Fibroblast of skin of left quadriceps (primary cell): ENCODE measurements around the gene KRT33B.
"Not testable (repeated sequence)": the region's sequence is repeated elsewhere in the genome, so short reads cannot be mapped to it uniquely, and the experiment has no call there.

Experiments used
- DNase-seq, 2 experiments: peaks; one replicate each; pipeline ENCODE4 v3.0.0-alpha.2; 2013; ENCODE audit warnings: low read depth in 2 of 2

Gene KRT33B

DNA sequence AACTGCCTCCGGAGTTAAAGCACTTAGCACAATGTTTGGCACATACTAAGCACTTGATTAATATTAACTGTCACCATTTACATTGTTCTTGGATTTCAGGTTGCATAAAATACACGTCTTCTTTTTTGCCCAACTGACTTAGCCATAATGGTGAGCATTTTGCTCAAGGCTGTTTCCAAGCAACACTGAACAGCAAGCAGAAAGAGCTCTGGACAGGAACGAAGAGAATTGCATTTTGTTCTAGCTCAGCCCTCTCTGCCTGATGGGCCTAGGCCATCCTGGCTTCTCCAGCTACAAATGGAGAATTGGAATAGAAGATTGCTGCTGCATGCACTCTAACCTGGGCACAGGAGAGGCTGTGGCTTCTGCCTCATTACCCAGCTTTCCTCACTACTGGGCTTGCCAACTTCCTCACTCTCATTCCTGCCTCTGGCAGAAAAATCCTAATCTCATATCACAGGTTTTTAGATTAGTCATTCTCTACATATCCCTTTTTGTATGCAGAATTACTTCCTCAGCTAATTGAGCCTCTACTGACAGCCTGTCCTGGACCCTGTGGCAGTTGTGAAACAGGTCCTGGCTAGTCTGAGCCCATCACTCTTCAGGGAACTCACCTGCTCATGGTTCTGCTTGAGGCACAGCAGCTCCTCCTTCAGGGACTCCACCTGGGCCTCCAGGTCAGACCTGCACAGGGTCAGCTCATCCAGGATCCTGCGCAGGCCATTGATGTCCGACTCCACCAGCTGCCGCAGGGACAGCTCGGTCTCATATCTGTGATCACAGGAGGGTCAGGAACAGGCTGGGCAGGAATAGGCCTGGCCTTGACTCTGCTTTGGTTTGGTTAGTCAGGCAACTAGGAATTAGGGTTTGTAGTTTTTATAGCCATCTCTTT lies 21.5 kb downstream of the KRT33B start:
- no peak for DNase-seq

- DNase-seq, result not testable (repeated sequence)
These were observed 23.2 kb downstream of the KRT33B start for GRCh38 chr17:41346421-41346820.

GRCh38 chr17:41345992-41346391 lies 23.6 kb downstream of the KRT33B start:
- no peak for DNase-seq

GRCh38 chr17:41343029-41343428 lies 26.6 kb downstream of the KRT33B start:
- no peak for DNase-seq

DNA sequence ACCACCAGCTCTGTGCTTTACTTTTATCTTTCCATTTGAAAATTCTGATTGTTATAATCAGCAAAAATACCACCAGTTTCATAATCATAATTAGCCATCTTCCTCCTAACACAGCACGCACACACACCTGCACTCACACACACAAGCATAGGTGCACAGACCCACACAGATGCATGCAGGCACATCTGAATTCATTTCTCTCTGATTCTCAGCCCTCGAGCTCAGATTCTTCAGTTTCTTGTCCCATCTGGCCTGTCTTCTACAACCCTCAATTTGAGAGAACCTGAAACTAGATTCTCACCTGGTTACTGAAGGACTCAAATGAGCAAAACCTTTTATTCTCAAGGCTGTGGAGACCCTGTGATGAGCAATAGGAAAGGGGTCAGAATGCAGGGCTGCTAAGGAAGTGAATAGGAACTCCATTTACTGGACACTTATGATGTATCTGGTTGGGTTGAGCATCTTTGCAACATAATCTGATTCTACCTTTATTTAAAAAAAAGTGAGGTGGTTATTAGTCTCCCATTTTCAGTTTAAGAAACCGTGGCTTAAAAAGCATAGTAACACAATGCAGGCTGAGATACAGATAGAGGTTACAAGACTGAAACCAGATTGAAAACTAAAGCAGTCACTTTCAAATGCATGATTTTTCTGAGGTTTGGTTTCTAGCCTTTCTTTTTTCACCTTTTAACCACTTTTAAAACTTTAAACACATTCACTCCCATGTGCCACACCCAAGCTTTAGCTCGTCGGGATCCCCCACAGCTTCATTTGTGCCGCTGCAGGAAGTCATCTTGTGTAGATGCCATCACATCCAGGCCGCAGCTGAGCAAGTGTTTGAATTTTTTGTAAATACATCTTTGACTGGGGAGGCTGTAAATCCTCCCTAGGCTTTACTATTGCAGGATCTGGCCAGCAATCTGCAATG lies 28.4 kb downstream of the KRT33B start:
- no peak for DNase-seq

- no peak for DNase-seq
These were observed 29.1 kb downstream of the KRT33B start for GRCh38 chr17:41340494-41340893.

DNA sequence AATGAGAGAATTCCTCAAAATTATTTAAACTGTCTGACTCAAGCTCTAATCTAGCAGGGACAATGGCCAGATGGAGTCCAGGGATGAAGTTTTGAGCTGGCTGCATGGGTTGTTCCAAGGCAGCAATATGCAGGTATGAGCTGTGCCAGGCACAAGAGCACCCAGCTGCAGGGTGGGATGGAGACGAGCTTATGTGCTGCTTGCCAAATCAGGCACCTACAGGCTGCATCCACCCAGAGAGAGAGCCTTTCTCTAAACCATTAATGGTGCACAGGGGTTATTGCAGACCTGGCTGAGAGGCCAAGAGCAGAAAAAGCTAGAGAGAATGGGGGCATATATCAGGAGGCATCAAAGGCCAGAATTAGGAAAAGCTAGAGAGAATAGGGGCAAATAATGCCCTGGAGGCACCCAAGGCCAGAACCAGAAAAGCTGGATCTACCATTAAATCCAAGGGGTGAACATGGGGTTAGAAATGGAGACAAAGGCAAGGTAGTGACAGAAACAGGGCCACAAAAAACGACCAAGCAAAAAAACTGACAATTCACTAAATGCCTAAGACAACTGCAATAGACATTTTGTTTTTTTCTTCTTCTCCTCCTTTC lies 29.9 kb downstream of the KRT33B start:
- no peak for DNase-seq

DNA sequence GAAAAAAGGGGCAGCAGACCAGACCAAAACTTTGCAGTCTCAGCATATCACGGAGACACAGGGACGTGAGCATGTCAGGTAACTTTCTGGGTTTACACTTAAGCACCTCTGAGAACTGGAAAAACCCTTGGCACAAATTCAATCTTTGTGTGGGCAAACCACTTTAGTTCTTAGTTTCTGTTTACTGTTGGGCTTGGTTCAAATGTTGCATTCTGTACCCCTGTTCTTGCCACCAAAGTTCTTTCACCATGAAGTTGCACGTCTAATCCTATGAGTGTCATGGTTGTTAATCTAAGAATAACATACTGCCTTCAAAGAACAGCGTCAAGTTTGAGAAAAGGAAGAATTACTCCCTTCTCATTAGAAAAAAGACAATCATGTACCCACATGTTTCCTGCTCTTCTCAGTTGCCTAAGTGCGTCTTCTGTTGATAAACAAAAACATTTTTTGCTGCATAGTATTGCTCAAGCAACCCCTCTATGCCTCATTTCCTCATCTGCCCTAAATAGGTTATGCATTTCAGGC lies 30.6 kb downstream of the KRT33B start:
- DNase-seq, result no peak

GRCh38 chr17:41335747-41336146 lies 33.9 kb downstream of the KRT33B start:
- no peak for DNase-seq

DNA sequence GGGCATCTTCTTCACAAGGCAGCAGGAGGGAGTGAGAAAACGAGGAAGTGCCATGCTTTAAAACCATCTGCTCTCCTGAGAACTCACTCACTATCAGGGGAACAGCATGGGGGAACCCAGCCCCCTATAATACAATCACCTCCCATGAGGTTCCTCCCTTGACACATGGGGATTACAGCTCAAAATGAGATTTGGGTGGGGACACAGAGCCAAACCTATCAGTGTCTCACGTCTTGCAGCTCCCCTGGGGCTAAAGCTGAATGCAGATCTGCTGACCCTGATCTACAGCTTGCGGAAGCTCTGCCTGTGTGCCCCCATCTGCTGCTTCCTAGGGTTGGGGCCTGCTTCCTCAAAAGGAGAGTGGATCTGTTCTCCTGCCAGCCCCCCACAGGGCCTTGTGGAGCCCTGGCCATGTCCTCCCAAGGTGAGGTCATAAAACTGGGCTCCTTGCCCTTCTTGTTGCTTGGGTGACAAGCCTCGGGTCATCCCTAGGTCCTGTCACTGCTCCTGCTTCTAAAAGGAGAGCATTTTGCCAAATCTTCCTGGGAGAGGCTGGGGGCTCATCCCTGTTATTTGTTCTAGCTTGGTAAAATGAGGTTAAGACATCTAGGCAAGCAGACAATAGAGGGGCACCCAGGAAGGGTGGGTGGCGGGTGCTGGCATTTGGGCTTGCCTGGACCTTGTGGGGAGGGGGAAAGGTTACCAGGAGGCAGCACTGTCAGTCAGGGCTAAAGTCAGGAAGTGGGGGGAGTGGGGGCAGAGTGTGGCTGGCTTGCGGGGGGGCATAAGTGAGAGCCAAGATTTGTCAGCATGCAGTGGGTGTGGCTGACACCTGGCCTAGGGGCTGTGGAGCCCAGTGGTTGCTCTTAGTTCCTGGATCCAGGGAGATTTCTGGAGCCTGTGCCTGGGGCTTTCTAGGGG lies 35.0 kb downstream of the KRT33B start:
- no peak for DNase-seq

- no peak for DNase-seq
These were observed 35.8 kb downstream of the KRT33B start for GRCh38 chr17:41333836-41334235.

DNA sequence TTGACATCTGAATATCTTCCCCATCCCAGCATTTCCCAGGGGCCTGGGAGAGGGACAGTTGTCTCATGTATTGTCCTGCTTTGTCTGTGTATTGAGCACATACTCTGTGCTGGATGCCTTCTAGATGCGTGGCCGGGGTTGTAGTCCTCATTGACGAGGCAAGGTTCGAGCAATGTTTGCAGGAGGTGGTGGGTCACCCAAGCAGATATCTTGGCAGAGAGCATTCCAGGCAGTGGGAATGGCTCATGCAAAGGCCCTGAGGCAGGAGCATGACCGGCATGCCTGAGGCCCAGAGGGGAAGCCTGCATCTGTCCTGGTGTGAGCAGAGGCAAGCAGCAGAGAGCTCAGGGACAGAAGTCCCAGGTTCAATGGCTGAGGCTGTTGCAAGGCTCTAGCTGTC lies 36.5 kb downstream of the KRT33B start:
- DNase-seq, result no peak

DNA sequence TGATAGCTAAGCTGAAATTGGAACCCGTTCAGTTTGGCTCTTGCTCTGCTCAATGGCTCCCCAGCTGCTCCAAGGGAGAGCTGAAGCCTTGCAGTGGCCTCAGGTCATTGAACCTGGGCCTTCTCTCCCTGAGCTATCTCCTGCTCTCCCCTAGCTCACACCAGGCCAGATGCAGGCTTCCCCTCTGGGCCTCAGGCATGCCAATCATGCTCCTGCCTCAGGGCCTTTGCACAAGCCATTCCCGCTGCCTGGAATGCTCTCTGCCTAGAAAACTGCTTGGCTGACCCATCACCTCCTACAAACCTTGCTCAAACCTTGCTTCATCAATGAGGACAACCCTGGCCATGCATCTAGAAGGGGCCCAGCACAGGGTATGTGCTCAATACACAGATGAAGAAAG lies 37.4 kb downstream of the KRT33B start:
- no peak for DNase-seq

DNA sequence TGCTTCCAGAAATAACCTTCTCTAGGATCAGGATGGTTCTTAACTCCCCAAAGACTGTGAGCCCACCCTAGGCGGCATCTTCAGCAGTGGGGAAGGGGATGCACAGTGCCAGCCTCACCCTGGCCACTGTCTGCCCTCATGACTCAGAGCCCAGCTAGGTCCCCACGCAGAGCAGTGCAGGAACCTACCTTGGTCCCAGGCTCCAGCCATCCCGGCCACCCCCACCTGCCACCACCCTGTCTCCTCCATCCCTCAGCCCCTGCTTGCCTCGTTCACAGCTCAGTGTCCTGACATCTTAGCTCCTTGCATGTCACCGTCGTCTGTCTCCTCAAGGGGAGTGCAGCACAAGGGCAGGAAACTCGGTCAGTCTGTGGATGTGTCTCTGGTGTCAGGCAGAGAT lies 38.0 kb downstream of the KRT33B start:
- DNase-seq, result no peak

- peak; percentile 16 to 20 for DNase-seq
These were observed 40.2 kb downstream of the KRT33B start for GRCh38 chr17:41329279-41329948.

DNA sequence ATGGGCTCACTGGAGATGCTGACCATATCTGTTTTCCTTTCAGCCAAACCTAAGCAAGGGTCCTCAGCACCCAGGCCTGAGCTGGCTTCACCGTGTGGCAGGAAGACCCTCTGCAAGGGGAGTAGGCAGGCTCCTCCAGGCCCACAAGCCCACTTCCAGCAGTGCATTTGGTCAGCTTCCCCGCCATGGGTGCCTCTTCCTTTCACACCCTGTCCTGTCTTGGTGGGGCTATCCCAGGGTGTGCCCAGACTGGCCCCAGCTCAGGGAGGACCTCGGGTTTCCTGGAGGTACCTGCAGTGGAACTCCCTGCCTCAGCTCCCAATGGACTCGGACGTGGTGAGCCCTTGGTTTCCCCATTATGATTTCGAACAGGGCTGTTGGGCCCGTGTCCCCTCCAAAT lies 41.4 kb downstream of the KRT33B start:
- DNase-seq, result no peak

- DNase-seq, result no peak
These were observed 42.0 kb downstream of the KRT33B start for GRCh38 chr17:41327411-41328120.

DNA sequence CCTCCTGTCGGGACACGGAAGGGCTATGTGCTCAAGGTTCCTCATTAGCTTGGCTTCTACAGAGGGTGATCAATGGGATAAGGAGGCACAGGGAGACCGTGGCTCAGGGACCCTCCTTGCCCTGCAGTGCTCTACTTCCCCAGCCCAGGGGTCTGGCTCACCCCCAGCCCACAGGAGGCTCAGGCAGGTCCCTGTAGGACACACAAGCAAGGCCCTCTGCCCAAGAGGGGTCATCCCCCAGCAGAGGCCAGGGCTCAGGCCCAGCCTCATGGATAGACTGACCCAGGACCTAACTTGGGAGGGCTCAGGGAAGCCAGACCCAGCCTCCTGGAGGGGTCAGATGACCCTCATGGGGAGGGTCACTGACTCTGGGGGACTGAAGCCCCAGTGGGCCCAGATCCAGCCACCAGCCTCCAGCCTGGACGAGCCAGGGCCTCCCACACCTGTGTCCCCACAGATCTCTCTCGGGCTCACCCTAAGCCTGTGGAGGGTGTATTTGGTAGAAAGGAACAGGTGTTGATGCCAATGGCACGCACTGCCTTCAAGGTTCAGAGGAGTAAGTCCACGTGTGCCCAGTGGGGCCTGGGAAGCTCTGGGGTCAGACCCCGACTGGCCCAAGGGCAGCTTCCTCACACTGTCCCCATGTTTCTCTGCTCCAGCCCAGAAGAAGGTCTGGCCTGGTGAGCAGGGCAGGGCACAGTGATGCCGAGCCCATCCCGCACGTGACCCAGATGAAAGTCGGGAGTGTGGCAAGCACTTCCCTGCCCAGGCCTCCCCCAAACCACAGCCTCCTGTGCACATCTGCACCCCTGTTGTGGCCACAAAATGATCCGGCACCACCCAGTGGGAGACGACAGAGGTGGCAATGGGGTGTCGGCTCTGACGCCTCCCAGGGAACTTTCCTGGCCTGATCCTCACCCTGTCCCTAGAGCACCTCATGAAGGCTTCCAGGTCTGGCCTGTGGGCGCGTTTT lies 43.2 kb downstream of the KRT33B start:
- DNase-seq, result no peak

DNA sequence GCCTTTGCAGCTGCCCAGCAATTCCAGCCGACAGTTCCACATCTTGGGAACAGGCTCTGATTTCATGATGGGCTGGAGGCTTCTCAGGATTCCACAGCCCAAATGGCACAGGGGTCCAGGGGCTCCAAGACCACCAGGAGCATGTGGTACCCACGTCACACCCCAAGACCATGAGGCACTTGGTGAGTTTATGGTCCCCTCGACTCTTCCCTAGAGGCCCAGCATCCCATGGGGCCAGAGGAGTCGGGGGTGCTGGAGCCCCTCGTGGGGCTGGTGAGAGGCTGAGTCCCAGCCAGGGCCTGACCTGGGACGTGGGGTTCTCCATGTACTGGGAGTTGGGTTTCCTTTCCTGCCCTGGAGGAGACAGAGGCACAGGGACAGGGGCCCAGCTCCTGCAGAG lies 44.0 kb downstream of the KRT33B start:
- no peak for DNase-seq
